Keratinocyte (primary cell): ENCODE results near the gene CTDSP2. TPM values are rescaled to one million over a fixed set of nuclear protein-coding genes. Genes with fewer than 3 reads are reported as not detected.

Source experiments
- DNase-seq: peaks from one replicate; pipeline ENCODE4 v3.0.0-alpha.2; 2011; ENCODE audit warnings: low read depth, missing footprints, low spot score
- FAIRE-seq: peaks from 2 replicates; lab custom pipeline; 2011; peaks lifted over from hg19 to GRCh38; lab: Jason Lieb, UNC
- H2AFZ ChIP-seq: 2 replicates; pipeline ENCODE4 v1.6.0; 2012; ENCODE audit warnings: low read length, control low read depth, inconsistent platforms; ENCODE audit not compliant: control insufficient read depth
- H3K27ac ChIP-seq: 2 replicates; pipeline ENCODE4 v1.5.1; 2011; ENCODE audit warnings: low read length; ENCODE audit not compliant: control insufficient read depth, insufficient read depth
- H3K27me3 ChIP-seq: 3 replicates; pipeline ENCODE4 v1.6.0; 2011; ENCODE audit warnings: low read length; ENCODE audit not compliant: control insufficient read depth, insufficient read depth; ENCODE audit errors: extremely low read depth
- H3K36me3 ChIP-seq, 2 experiments: 2 replicates in 1 of 2; 3 replicates in 1 of 2; pipeline ENCODE4 v1.5.1; 2011; ENCODE audit warnings: low read length in 2 of 2, mild to moderate bottlenecking in 1 of 2; ENCODE audit not compliant: control insufficient read depth in 2 of 2, insufficient read depth in 2 of 2; ENCODE audit errors: extremely low read depth in 1 of 2
- H3K4me1 ChIP-seq: 3 replicates; pipeline ENCODE4 v1.5.1; 2011; ENCODE audit warnings: low read length; ENCODE audit not compliant: control insufficient read depth, insufficient read depth; ENCODE audit errors: extremely low read depth
- H3K4me2 ChIP-seq: 3 replicates; pipeline ENCODE4 v1.6.0; 2011; ENCODE audit warnings: low read depth, low read length; ENCODE audit not compliant: control insufficient read depth, insufficient read depth; ENCODE audit errors: extremely low read depth
- H3K4me3 ChIP-seq, 3 experiments: fragments of 200-600 bp in 1 of 3; sonication (generic) in 1 of 3; 2 replicates in 2 of 3; 3 replicates in 1 of 3; pipeline ENCODE4 v1.5.1; 2011 to 2016; ENCODE audit warnings: low read length in 3 of 3, mild to moderate bottlenecking in 3 of 3, control low read depth in 2 of 3, inconsistent platforms in 1 of 3, low read depth in 1 of 3, mixed read lengths in 1 of 3, mixed run types in 1 of 3, moderate library complexity in 1 of 3; ENCODE audit not compliant: control insufficient read depth in 2 of 3, insufficient read depth in 2 of 3; ENCODE audit errors: extremely low read depth in 1 of 3
- H3K79me2 ChIP-seq: 2 replicates; pipeline ENCODE4 v1.6.0; 2012; ENCODE audit warnings: low read length; ENCODE audit not compliant: control insufficient read depth, insufficient read depth
- H3K9ac ChIP-seq: 3 replicates; pipeline ENCODE4 v1.6.0; 2011; ENCODE audit warnings: low read length; ENCODE audit not compliant: control insufficient read depth, insufficient read depth; ENCODE audit errors: extremely low read depth
- H3K9me1 ChIP-seq: 3 replicates; pipeline ENCODE4 v1.6.0; 2011; ENCODE audit warnings: low read length; ENCODE audit not compliant: control insufficient read depth, insufficient read depth; ENCODE audit errors: extremely low read depth
- H3K9me3 ChIP-seq: 2 replicates; pipeline ENCODE4 v1.5.1; 2012; ENCODE audit warnings: low read depth, low read length; ENCODE audit not compliant: control insufficient read depth
- H4K20me1 ChIP-seq: 3 replicates; pipeline ENCODE4 v1.6.0; 2011; ENCODE audit warnings: low read length; ENCODE audit not compliant: control insufficient read depth, insufficient read depth; ENCODE audit errors: extremely low read depth
- CTCF ChIP-seq, 3 experiments: IDR thresholded peaks in 1 of 3; conservative IDR thresholded peaks in 1 of 3; optimal IDR thresholded peaks in 1 of 3; 2 replicates in 2 of 3; 3 replicates in 1 of 3; pipeline versions ENCODE3 to v1.5.1; 2011; ENCODE audit warnings: low read length in 3 of 3, mild to moderate bottlenecking in 3 of 3, moderate library complexity in 2 of 3, control low read depth in 1 of 3, inconsistent platforms in 1 of 3; ENCODE audit not compliant: insufficient read depth in 2 of 3; ENCODE audit errors: extremely low read depth in 1 of 3
- EZH2 ChIP-seq: IDR thresholded peaks from one replicate; pipeline ENCODE4 v1.6.1; 2012; ENCODE audit warnings: inconsistent platforms, mild to moderate bottlenecking, low read length, moderate library complexity
- dilution Hi-C: fragments of 300-500 bp; cut with MboI; formaldehyde crosslinking; loops from one replicate; pipeline ENCODE4 v1.7.0; 2020; ENCODE audit warnings: low sequenced_read_pairs; ENCODE audit not compliant: extremely low pct_ligation_motif_present
- polyA plus RNA-seq, 5 experiments: library from polyadenylated mRNA; depleted of rRNA in 3 of 5; stranded (reverse) in 3 of 5; stranded (forward) in 1 of 5; unstranded in 1 of 5; fragments of >200 nt; gene quantifications; 1 replicate in 1 of 5; 2 replicates in 3 of 5; 3 replicates in 1 of 5; pipeline versions ENCODE4 v1.2.1 to v1.2.3, GENCODE V29; 2011 to 2012; ENCODE audit warnings: missing spikeins in 2 of 5, low read depth in 1 of 5, low replicate concordance in 1 of 5

CTDSP2 gene
- polyA plus RNA-seq, 1 donor (not counting 4 experiments of a cell fraction or from before 2014, with no cell fraction given): 54.6 TPM

- dilution Hi-C loops: no loop called here
- Histone ChIP-seq H3K4me1 (peaks cover 2% of the 10 kb centered on the region), H3K27me3 (no peaks in the 10 kb centered on the region), H3K9me1 (no peaks in the 10 kb centered on the region), H4K20me1 (no peaks in the 10 kb centered on the region), H3K4me3 (no peak overlapping the region), H3K79me2 (no peaks in the 10 kb centered on the region), H3K36me3 (no peaks in the 10 kb centered on the region), H3K9me3 (no peaks in the 10 kb centered on the region), H3K4me2 (no peak overlapping the region), H3K27ac (no peak overlapping the region), H3K9ac (no peak overlapping the region), H2AFZ (no peak overlapping the region)
- DNase-seq (no peak), FAIRE-seq (no peak)
- TF ChIP-seq CTCF (optimal IDR thresholded peaks at IDR 0.05 in 1 of 3, IDR thresholded peaks at IDR 0.05 in 1 of 3, conservative IDR thresholded peaks at IDR 0.05 in 1 of 3; ENCODE audit: extremely low read depth in 1 of 3, insufficient read depth in 2 of 3, low read length in 3 of 3): no peak
- no peak for TF ChIP-seq EZH2
Measured at GRCh38 chr12:57869927-57870318, 23.4 kb upstream of the CTDSP2 start.

GRCh38 chr12:57869298-57869926 is 22.9 kb upstream of the CTDSP2 start:
- Histone ChIP-seq H3K36me3 (no peaks in the 10 kb centered on the region), H3K4me3 (no peak overlapping the region), H3K9ac (no peak overlapping the region), H3K27ac (no peak overlapping the region), H3K4me1 (peaks cover 7% of the 10 kb centered on the region), H3K4me2 (no peak overlapping the region), H3K9me1 (no peaks in the 10 kb centered on the region), H3K9me3 (no peaks in the 10 kb centered on the region), H3K79me2 (no peaks in the 10 kb centered on the region), H3K27me3 (no peaks in the 10 kb centered on the region), H2AFZ (peak overlapping the region; percentile 42), H4K20me1 (no peaks in the 10 kb centered on the region)
- no peak for TF ChIP-seq EZH2
- TF ChIP-seq CTCF (optimal IDR thresholded peaks at IDR 0.05 in 1 of 3, IDR thresholded peaks at IDR 0.05 in 1 of 3, conservative IDR thresholded peaks at IDR 0.05 in 1 of 3; ENCODE audit: extremely low read depth in 1 of 3, insufficient read depth in 2 of 3, low read length in 3 of 3): no peak
- dilution Hi-C loops: no loop called here
- DNase-seq (no peak), FAIRE-seq (no peak)
